Measurements from ENCODE around the gene HPS3.

The HPS3 gene

GRCh38 chr3:149086232-149086988 lies 43.0 kb upstream of the HPS3 start, which contains the start of gene HLTF (continued):
- TF ChIP-seq PRDM10 (tag by site-specific recombination; IDR thresholded peaks at IDR 0.05): peak; percentile 73
- TF ChIP-seq ZNF121 (tag by site-specific recombination; IDR thresholded peaks at IDR 0.05): no peak
- peak; percentile 20; the same call in 1 of the 2 replicates for TF ChIP-seq ZEB2 (tag by site-specific recombination; IDR thresholded peaks at IDR 0.05)
- TF ChIP-seq ZNF561 (tag by site-specific recombination; IDR thresholded peaks at IDR 0.05; ENCODE audit: borderline replicate concordance): peak; percentile 90
- TF ChIP-seq FEZF1 (tag by site-specific recombination; IDR thresholded peaks at IDR 0.05): no peak
- TF ChIP-seq ZBTB17 (tag by site-specific recombination; IDR thresholded peaks at IDR 0.05): peak; percentile 77
- TF ChIP-seq ZNF501 (tag by site-specific recombination; IDR thresholded peaks at IDR 0.05): no peak
- TF ChIP-seq EGR2 (tag by site-specific recombination; IDR thresholded peaks at IDR 0.05; ENCODE audit: low read depth): peak; percentile 54
- no peak for TF ChIP-seq ZNF112 (tag by site-specific recombination; IDR thresholded peaks at IDR 0.05)
- TF ChIP-seq BCL11B (tag by site-specific recombination; IDR thresholded peaks at IDR 0.05; ENCODE audit: low read depth): no peak
- peak; percentile 92 for TF ChIP-seq GLIS1 (tag by site-specific recombination; IDR thresholded peaks at IDR 0.05)
- TF ChIP-seq ZBTB11 (tag by site-specific recombination; conservative IDR thresholded peaks at IDR 0.05; ENCODE audit: low read depth): 0 out of 2 replicates have a peak, but pooled peaks have one; percentile 7
- TF ChIP-seq, protein P1, sequence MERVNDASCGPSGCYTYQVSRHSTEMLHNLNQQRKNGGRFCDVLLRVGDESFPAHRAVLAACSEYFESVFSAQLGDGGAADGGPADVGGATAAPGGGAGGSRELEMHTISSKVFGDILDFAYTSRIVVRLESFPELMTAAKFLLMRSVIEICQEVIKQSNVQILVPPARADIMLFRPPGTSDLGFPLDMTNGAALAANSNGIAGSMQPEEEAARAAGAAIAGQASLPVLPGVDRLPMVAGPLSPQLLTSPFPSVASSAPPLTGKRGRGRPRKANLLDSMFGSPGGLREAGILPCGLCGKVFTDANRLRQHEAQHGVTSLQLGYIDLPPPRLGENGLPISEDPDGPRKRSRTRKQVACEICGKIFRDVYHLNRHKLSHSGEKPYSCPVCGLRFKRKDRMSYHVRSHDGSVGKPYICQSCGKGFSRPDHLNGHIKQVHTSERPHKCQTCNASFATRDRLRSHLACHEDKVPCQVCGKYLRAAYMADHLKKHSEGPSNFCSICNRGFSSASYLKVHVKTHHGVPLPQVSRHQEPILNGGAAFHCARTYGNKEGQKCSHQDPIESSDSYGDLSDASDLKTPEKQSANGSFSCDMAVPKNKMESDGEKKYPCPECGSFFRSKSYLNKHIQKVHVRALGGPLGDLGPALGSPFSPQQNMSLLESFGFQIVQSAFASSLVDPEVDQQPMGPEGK (tag by site-specific recombination; IDR thresholded peaks at IDR 0.05): peak; percentile 67
- TF ChIP-seq ZNF324 (tag by site-specific recombination; IDR thresholded peaks at IDR 0.05): peak; percentile 53; the same call in 1 of the 2 replicates

- H3K27ac ChIP-seq (ENCODE audit: extremely low read depth, low read depth, low read length): no peak overlapping the region
- CTCF ChIA-PET: interaction anchor here (0.5 to 0.6 kb wide), 2 partner anchors 27 to 361 kb away, joined by 3 to 5 read pairs; no protein-coding TSS in a partner anchor
- TF ChIP-seq ZNF600 (tag by site-specific recombination; IDR thresholded peaks at IDR 0.05) (no peak), ZNF776 (tag by site-specific recombination; IDR thresholded peaks at IDR 0.05; ENCODE audit: borderline replicate concordance) (no peak), ZSCAN5A (tag by site-specific recombination; IDR thresholded peaks at IDR 0.05) (no peak), ZNF830 (tag by site-specific recombination; IDR thresholded peaks at IDR 0.05; ENCODE audit: low read depth) (no peak), MEIS1 (CRISPR knock-in tag; IDR thresholded peaks at IDR 0.05; ENCODE audit: borderline replicate concordance) (no peak)
- TF ChIP-seq, protein P2, sequence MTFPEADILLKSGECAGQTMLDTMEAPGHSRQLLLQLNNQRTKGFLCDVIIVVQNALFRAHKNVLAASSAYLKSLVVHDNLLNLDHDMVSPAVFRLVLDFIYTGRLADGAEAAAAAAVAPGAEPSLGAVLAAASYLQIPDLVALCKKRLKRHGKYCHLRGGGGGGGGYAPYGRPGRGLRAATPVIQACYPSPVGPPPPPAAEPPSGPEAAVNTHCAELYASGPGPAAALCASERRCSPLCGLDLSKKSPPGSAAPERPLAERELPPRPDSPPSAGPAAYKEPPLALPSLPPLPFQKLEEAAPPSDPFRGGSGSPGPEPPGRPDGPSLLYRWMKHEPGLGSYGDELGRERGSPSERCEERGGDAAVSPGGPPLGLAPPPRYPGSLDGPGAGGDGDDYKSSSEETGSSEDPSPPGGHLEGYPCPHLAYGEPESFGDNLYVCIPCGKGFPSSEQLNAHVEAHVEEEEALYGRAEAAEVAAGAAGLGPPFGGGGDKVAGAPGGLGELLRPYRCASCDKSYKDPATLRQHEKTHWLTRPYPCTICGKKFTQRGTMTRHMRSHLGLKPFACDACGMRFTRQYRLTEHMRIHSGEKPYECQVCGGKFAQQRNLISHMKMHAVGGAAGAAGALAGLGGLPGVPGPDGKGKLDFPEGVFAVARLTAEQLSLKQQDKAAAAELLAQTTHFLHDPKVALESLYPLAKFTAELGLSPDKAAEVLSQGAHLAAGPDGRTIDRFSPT (tag by site-specific recombination; IDR thresholded peaks at IDR 0.05): no peak
- TF ChIP-seq, protein P3, sequence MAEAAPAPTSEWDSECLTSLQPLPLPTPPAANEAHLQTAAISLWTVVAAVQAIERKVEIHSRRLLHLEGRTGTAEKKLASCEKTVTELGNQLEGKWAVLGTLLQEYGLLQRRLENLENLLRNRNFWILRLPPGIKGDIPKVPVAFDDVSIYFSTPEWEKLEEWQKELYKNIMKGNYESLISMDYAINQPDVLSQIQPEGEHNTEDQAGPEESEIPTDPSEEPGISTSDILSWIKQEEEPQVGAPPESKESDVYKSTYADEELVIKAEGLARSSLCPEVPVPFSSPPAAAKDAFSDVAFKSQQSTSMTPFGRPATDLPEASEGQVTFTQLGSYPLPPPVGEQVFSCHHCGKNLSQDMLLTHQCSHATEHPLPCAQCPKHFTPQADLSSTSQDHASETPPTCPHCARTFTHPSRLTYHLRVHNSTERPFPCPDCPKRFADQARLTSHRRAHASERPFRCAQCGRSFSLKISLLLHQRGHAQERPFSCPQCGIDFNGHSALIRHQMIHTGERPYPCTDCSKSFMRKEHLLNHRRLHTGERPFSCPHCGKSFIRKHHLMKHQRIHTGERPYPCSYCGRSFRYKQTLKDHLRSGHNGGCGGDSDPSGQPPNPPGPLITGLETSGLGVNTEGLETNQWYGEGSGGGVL (tag by site-specific recombination; IDR thresholded peaks at IDR 0.05): no peak
Measured at GRCh38 chr3:149087208-149087607, 42.2 kb upstream of the HPS3 start.

More at GRCh38 chr3:149087208-149087607, 42.2 kb upstream of the HPS3 start:
- Histone ChIP-seq H3K4me3 (ENCODE audit: low read depth, low read length) (no peak overlapping the region), H3K36me3 (ENCODE audit: control insufficient read depth in 2 of 2, insufficient read depth in 1 of 2, low read length in 2 of 2) (peaks cover 16 to 19% of the 10 kb centered on the region in 2 experiments), H3K9me3 (ENCODE audit: control insufficient read depth, insufficient read depth, low read depth, low read length) (no peaks in the 10 kb centered on the region), H3K4me1 (ENCODE audit: control insufficient read depth, insufficient read depth, low read length) (no peaks in the 10 kb centered on the region)
- POLR2A ChIA-PET: no interaction called here
